SK-N-SH (cell line): ENCODE measurements around the gene SCARF2. TPM values are rescaled to one million over a fixed set of nuclear protein-coding genes. Genes with fewer than 3 reads are reported as not detected.

Source experiments
- CTCF ChIA-PET: fragments of 300-600, 350-600 bp; formaldehyde crosslinking; extraction: SDS; loops from one replicate; lab custom pipeline; 2021; lab: Yijun Ruan, JAX
- POLR2A ChIA-PET: fragments of 350-600 bp; sonication (Branson Sonifier 250); formaldehyde crosslinking; extraction: SDS; loops from one replicate; lab custom pipeline; 2020; ENCODE audit warnings: antibody characterized with exemption, inconsistent platforms; lab: Yijun Ruan, JAX
- DNase-seq: peaks from one replicate; pipeline ENCODE4 v3.0.0; 2012
- H2AFZ ChIP-seq: fragments of 200-600 bp; sonication (generic); 2 replicates; pipeline ENCODE4 v1.8.1; 2016; ENCODE audit warnings: antibody characterized with exemption, mild to moderate bottlenecking, low read depth
- H3F3A ChIP-seq: fragments of 200-600 bp; sonication (generic); replicated peaks from 2 replicates; pipeline ENCODE3; 2016; ENCODE audit warnings: antibody characterized with exemption, mild to moderate bottlenecking; ENCODE audit not compliant: insufficient read depth
- H3K27ac ChIP-seq, 2 experiments: fragments of 200-500 bp in 1 of 2; fragments of 200-600 bp in 1 of 2; sonication (Bioruptor generic) in 1 of 2; sonication (generic), shearing (Covaris generic) in 1 of 2; 2 replicates each; pipeline versions ENCODE4 v1.5.1 to v1.6.1; 2014 to 2016; ENCODE audit warnings: low read depth in 2 of 2, inconsistent platforms in 1 of 2, low read length in 1 of 2, mild to moderate bottlenecking in 1 of 2, mixed read lengths in 1 of 2
- H3K27me3 ChIP-seq: fragments of 200-600 bp; sonication (generic), shearing (Covaris generic); 2 replicates; pipeline ENCODE4 v1.6.1; 2016; ENCODE audit warnings: mixed run types; ENCODE audit not compliant: insufficient read depth
- H3K36me3 ChIP-seq, 2 experiments: fragments of 200-500 bp in 1 of 2; fragments of 200-600 bp in 1 of 2; sonication (Bioruptor generic) in 1 of 2; sonication (generic) in 1 of 2; replicated peaks in 1 of 2; 2 replicates each; pipeline versions ENCODE3 to v1.5.1; 2014 to 2016; ENCODE audit warnings: low read length in 1 of 2, mild to moderate bottlenecking in 1 of 2; ENCODE audit not compliant: insufficient read depth in 2 of 2, control insufficient read depth in 1 of 2
- H3K4me1 ChIP-seq, 2 experiments: fragments of 200-500 bp in 1 of 2; fragments of 200-600 bp in 1 of 2; sonication (Bioruptor generic) in 1 of 2; sonication (generic), shearing (Covaris generic) in 1 of 2; 2 replicates each; pipeline versions ENCODE4 v1.5.1 to v1.6.1; 2014 to 2016; ENCODE audit warnings: low read depth in 1 of 2, low read length in 1 of 2, mixed run types in 1 of 2; ENCODE audit not compliant: insufficient read depth in 2 of 2, control insufficient read depth in 1 of 2
- H3K4me2 ChIP-seq: fragments of 200-600 bp; sonication (generic), shearing (Covaris generic); 2 replicates; pipeline ENCODE4 v1.6.1; 2017; ENCODE audit warnings: mixed run types
- H3K4me3 ChIP-seq, 2 experiments: fragments of 200-500 bp in 1 of 2; fragments of 200-600 bp in 1 of 2; sonication (Bioruptor generic) in 1 of 2; sonication (generic), shearing (Covaris generic) in 1 of 2; 2 replicates each; pipeline versions ENCODE4 v1.5.1 to v1.8.1; 2014 to 2016; ENCODE audit warnings: low read depth in 2 of 2, inconsistent platforms in 1 of 2, low read length in 1 of 2, mild to moderate bottlenecking in 1 of 2, mixed read lengths in 1 of 2, moderate library complexity in 1 of 2
- H3K79me2 ChIP-seq: fragments of 200-600 bp; sonication (generic); 2 replicates; pipeline ENCODE4 v1.8.1; 2017; ENCODE audit warnings: mild to moderate bottlenecking; ENCODE audit not compliant: insufficient read depth
- H3K9ac ChIP-seq: fragments of 200-600 bp; sonication (generic); 2 replicates; pipeline ENCODE4 v1.6.1; 2017; ENCODE audit warnings: mixed run types
- H3K9me2 ChIP-seq: fragments of 200-600 bp; sonication (generic); 2 replicates; pipeline ENCODE4 v1.6.1; 2017; ENCODE audit warnings: mixed run types
- H3K9me3 ChIP-seq: fragments of 200-600 bp; sonication (generic); 2 replicates; pipeline ENCODE4 v1.6.1; 2017; ENCODE audit warnings: mixed run types, mild to moderate bottlenecking, moderate library complexity
- H4K20me1 ChIP-seq: fragments of 200-600 bp; sonication (generic); 2 replicates; pipeline ENCODE4 v1.6.1; 2017; ENCODE audit warnings: mild to moderate bottlenecking, mixed run types; ENCODE audit not compliant: insufficient read depth
- CHD2 ChIP-seq: fragments of 150-350 bp; IDR thresholded peaks from 2 replicates; pipeline ENCODE4 v1.6.1; 2018; ENCODE audit warnings: low read length; ENCODE audit not compliant: partially characterized antibody
- CTCF ChIP-seq: fragments of 200-600 bp; sonication (generic); IDR thresholded peaks from 2 replicates; pipeline ENCODE4 v1.6.1; 2017; ENCODE audit warnings: antibody characterized with exemption, mild to moderate bottlenecking, moderate library complexity
- FOSL2 ChIP-seq: IDR thresholded peaks from 2 replicates; pipeline ENCODE4 v1.4.0; 2012; ENCODE audit warnings: low read depth, mild to moderate bottlenecking, moderate library complexity, borderline replicate concordance
- FOXJ3 ChIP-seq: sonication (generic); formaldehyde crosslinking; IDR thresholded peaks from 2 replicates; pipeline ENCODE4 v1.5.1; 2020; ENCODE audit warnings: mild to moderate bottlenecking, missing genetic modification reagents
- GATA2 ChIP-seq: sonication (generic); formaldehyde crosslinking; IDR thresholded peaks from 2 replicates; pipeline ENCODE4 v1.5.0; 2020; ENCODE audit warnings: mild to moderate bottlenecking, missing genetic modification reagents
- MAX ChIP-seq: IDR thresholded peaks from 2 replicates; pipeline ENCODE4 v1.4.0; 2012; ENCODE audit warnings: low read depth
- NRF1 ChIP-seq: IDR thresholded peaks from 2 replicates; pipeline ENCODE4 v1.6.1; 2012; ENCODE audit warnings: low read depth, mild to moderate bottlenecking, low read length
- RAD21 ChIP-seq: IDR thresholded peaks from 2 replicates; pipeline ENCODE4 v1.6.1; 2012; ENCODE audit warnings: mild to moderate bottlenecking, low read length
- RXRA ChIP-seq: IDR thresholded peaks from 2 replicates; pipeline ENCODE4 v1.4.0; 2012; ENCODE audit warnings: low read depth, mild to moderate bottlenecking, borderline replicate concordance
- TCF12 ChIP-seq: IDR thresholded peaks from 2 replicates; pipeline ENCODE4 v1.4.0; 2012
- YY1 ChIP-seq: IDR thresholded peaks from 2 replicates; pipeline ENCODE4 v1.4.0; 2012; ENCODE audit warnings: low read depth, mild to moderate bottlenecking
- WGBS: methylation state at CpG from one replicate; pipeline ENCODE4 v1.1.6; 2017; ENCODE audit warnings: low lambda C conversion rate; 5-methylcytosine and 5-hydroxymethylcytosine counted together
- polyA plus RNA-seq, 3 experiments: library from polyadenylated mRNA; depleted of rRNA; stranded (reverse); fragments of >200 nt; gene quantifications; 2 replicates each; pipeline ENCODE4 v1.2.3, GENCODE V29; 2012
- TF ChIP-seq, protein P1 (sequence below): IDR thresholded peaks from 2 replicates; pipeline ENCODE4 v1.4.0; 2012; ENCODE audit warnings: low read depth, borderline replicate concordance
- TF ChIP-seq, protein P2 (sequence below): IDR thresholded peaks from 2 replicates; pipeline ENCODE4 v1.6.1; 2012; ENCODE audit warnings: mild to moderate bottlenecking, low read depth, low read length, moderate library complexity

Gene SCARF2
- polyA plus RNA-seq, 1 of the 3 experiments (the other 2 are of a cell fraction), result 49.0 TPM

DNA sequence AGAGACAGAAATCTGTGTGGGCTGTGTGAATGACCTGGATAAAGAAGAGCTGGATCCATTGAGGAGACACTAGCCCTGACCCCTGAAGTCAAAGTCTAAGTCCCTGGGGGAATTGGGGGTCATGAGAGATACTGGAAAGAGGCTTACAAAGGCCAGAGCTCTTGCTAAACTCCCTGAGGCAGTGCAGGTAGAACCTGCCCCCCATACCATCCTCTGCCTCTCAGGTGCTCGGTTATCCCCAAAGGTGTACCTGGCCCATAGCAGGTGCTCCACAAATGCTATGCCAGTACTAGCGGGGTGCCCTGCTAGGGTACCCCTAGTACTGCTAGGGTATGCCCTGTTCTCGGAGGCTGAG is 19.1 kb upstream of the SCARF2 start:
- no peak overlapping the region for H3K4me2 ChIP-seq
- ChIA-PET POLR2A (interaction anchor here (1.0 to 1.2 kb wide), 3 partner anchors 33 to 136 kb away, joined by 3 to 6 read pairs (median 4); no protein-coding TSS in a partner anchor), CTCF (interaction anchor here (0.8 to 4.8 kb wide), 28 partner anchors 8 to 174 kb away, joined by 3 to 102 read pairs (median 4); partner anchors contain the start of gene DGCR6L)
- H3K4me3 ChIP-seq, result no peak overlapping the region
- DNase-seq, result no peak
- peaks cover 4% of the 10 kb centered on the region for H3F3A ChIP-seq
- H3K36me3 ChIP-seq, result peaks cover 19 to 27% of the 10 kb centered on the region in 2 experiments
- no peaks in the 10 kb centered on the region for H3K9me2 ChIP-seq
- TF ChIP-seq FOXJ3 (CRISPR knock-in tag), result no peak
- no peak for TF ChIP-seq TCF12
- no peak for TF ChIP-seq CTCF
- no peak for TF ChIP-seq MAX
- no peak for TF ChIP-seq GATA2 (CRISPR knock-in tag)
- TF ChIP-seq, protein P1, sequence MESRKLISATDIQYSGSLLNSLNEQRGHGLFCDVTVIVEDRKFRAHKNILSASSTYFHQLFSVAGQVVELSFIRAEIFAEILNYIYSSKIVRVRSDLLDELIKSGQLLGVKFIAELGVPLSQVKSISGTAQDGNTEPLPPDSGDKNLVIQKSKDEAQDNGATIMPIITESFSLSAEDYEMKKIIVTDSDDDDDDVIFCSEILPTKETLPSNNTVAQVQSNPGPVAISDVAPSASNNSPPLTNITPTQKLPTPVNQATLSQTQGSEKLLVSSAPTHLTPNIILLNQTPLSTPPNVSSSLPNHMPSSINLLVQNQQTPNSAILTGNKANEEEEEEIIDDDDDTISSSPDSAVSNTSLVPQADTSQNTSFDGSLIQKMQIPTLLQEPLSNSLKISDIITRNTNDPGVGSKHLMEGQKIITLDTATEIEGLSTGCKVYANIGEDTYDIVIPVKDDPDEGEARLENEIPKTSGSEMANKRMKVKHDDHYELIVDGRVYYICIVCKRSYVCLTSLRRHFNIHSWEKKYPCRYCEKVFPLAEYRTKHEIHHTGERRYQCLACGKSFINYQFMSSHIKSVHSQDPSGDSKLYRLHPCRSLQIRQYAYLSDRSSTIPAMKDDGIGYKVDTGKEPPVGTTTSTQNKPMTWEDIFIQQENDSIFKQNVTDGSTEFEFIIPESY, result no peak
- TF ChIP-seq RAD21, result no peak
- no peak for TF ChIP-seq NRF1
- TF ChIP-seq CHD2, result no peak
- TF ChIP-seq YY1, result no peak
- no peak for TF ChIP-seq RXRA
- no peak for TF ChIP-seq FOSL2
- TF ChIP-seq, protein P2, sequence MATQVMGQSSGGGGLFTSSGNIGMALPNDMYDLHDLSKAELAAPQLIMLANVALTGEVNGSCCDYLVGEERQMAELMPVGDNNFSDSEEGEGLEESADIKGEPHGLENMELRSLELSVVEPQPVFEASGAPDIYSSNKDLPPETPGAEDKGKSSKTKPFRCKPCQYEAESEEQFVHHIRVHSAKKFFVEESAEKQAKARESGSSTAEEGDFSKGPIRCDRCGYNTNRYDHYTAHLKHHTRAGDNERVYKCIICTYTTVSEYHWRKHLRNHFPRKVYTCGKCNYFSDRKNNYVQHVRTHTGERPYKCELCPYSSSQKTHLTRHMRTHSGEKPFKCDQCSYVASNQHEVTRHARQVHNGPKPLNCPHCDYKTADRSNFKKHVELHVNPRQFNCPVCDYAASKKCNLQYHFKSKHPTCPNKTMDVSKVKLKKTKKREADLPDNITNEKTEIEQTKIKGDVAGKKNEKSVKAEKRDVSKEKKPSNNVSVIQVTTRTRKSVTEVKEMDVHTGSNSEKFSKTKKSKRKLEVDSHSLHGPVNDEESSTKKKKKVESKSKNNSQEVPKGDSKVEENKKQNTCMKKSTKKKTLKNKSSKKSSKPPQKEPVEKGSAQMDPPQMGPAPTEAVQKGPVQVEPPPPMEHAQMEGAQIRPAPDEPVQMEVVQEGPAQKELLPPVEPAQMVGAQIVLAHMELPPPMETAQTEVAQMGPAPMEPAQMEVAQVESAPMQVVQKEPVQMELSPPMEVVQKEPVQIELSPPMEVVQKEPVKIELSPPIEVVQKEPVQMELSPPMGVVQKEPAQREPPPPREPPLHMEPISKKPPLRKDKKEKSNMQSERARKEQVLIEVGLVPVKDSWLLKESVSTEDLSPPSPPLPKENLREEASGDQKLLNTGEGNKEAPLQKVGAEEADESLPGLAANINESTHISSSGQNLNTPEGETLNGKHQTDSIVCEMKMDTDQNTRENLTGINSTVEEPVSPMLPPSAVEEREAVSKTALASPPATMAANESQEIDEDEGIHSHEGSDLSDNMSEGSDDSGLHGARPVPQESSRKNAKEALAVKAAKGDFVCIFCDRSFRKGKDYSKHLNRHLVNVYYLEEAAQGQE, result no peak
- 100% methylated on average over 1 of the region's 3 CpGs for WGBS
- H4K20me1 ChIP-seq, result no peaks in the 10 kb centered on the region
- no peak overlapping the region; the same call in 1 of the 2 replicates for H2AFZ ChIP-seq
- H3K9ac ChIP-seq, result no peak overlapping the region
- H3K27me3 ChIP-seq, result no peaks in the 10 kb centered on the region
- H3K9me3 ChIP-seq, result no peaks in the 10 kb centered on the region
- H3K4me1 ChIP-seq, result peaks cover 0 to 7% of the 10 kb centered on the region in 2 experiments; a peak in 1 of 4 replicates
- H3K79me2 ChIP-seq, result no peaks in the 10 kb centered on the region
- H3K27ac ChIP-seq, result peak overlapping the region in 1 of 2 experiments; percentile 50; a peak in 1 of 4 replicates
